COLO668 (cell line): Measurements from ENCODE around the gene CALM3.
"Not testable (repeated sequence)": the region's sequence is repeated elsewhere in the genome, so short reads cannot be mapped to it uniquely, and the experiment has no call there.

ENCODE experiments used
- DNase-seq: peaks from one replicate; lab custom pipeline; 2025; ENCODE audit not compliant: unreplicated experiment; lab: John Stamatoyannopoulos, UW

Gene CALM3

DNA sequence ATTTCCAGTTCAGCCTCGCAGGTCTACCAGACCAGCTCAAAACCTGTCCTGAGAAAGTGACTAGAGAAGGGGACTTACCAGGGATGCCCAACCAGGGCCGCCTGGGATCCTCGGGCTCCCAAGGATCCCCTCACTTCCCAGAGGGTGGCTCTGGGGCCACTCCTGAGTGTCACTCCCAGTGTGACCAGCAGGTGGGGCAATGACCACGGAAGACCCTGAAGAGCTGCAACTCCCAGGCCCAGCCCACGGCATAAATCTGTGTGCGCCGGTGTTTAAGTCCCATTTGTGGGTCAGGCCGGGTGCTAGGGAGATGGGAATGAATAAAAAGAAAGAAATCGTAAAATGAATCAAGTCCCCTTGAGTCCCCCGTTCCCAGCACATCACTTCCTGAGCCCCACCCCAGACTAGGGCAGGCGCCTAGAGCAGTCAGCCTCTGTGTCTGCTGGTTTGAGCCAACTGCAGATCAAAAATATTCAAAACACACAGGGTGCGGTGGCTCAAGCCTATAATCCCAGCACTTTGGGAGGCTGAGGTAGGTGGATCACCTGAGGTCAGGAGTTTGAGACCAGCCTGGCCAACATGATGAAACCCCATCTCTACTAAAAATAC lies 13.1 kb downstream of the CALM3 start:
- DNase-seq, result peak; percentile 74

DNA sequence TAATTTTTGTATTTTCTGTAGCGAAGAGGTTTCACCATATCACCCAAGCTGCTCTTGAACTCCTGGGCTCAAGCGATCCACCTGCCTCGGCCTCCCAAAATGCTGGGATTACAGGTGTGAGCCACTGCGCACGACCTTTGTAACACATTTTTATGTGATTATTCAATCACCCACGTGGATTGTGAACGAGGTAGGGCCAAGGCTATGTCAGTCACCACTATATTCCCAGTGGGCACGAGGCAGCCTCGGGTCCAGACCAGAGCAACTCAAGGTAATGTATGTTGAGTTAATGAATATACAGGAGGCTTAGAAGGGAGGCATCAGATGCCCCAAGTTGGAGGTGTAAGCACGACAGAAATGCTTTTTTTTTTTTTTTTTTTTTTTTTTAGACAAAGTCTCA lies 14.8 kb downstream of the CALM3 start:
- DNase-seq, result no peak

- DNase-seq, result peak; percentile 65
Measured at GRCh38 chr19:46616631-46617322, 15.6 kb downstream of the CALM3 start.

DNA sequence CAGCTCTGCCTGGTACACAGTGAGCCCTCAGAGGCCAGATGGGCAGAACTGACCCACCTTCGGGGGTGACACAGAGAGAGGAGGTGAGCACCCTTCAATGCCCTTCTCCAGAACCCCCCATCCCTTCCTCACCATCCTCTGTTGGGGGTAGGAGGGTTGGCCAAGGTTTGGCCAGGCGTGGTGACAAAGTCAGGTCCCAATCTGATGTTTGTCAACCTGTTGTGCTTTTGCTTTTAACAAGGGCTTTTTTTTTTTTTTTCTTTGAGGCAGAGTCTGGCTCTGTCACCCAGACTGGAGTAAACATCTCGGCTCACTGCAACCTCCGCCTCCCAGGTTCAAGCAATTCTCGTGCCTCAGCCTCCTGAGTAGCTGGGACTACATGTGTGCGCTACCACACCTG lies 16.5 kb downstream of the CALM3 start:
- DNase-seq, result no peak

DNA sequence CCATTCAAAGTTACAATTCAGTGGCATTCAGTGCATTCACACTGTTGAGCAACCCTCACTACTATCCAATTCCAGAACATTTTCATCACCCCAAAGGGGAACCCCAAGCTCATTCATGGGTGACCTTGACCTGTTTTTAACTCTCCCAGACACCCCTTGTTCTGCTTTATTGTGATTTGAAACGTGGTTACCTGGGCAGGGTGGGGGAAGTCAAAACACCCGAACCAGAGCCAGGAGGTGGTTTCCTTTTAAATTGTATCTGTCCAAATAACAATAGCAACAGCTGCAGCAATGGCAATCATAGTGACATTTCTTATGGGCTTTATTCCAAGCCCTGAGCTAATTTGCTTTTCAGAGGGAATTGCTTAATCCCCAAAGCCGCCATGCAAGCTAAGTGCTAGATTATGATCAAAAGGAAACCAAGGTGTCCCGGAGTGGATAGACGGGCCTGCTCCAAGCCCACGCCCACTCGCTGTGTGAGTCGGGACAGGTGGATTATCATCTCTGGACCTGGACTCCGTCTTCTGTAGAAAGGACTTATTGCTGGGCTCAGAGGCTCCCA lies 17.6 kb downstream of the CALM3 start:
- no peak for DNase-seq

DNA sequence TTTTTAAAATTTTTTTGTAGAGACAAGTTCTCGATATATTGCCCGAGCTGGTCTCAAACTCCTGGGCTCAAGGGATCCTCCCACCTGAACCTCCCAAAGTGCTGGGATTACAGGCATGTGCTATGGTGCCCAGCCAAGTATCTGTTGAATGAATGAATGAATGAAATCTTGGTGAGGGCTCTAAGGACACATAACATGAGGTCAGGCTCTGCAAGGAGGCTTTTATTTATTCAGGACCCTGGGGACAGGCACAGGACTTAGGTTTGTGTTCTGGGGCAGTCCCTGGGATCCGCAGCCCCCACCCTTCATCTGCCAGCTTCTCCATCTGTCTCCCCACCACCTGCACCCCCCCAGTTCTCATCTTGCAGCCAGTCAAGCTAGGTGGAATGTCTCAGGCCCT lies 19.1 kb downstream of the CALM3 start:
- no peak for DNase-seq

GRCh38 chr19:46620716-46621115 lies 19.6 kb downstream of the CALM3 start:
- no peak for DNase-seq

DNA sequence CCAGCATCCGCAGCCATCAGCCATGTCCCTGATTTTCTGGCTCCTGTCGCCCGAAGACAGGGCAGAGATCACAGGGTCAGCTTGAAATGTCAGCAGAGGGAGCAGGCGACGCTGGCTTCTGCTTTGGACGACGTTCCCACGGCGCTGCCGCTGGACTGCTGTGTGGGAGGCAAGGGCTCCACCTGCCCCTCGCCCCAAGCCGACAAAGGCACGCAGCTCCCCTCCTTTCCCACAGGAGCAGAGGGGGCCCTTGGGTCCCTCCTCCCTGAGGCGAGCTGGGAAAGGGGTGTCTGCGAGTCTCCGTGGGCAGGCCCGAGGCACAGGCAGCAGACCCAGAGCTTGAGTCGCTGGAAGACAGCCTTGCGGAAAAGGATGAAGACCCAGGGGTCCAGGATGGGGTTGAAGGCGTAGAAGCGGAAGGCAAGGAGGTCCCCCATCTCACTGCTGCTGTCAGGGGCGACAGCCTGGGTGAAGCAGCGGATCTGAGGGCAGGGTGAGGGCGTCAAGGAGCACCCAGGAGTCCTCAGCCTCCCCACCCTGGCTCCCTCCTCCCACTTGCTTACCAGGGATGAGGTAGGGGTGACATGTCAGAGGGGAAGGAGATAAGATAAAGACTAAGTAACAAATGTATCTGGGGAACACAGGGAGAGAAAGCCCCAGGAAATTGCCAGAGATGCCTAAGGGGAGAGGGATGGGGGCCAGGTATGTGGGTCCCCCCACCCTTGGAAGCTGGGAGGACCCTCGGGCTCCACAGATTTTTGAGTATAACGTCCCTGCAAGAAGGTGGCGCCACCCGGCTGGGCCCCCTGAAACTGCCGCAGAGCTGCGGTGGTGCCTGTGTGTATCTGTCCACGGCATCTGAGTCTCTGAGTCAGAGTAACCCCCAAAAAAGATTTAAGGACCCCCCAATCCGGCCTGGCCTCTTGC lies 20.3 kb downstream of the CALM3 start:
- no peak for DNase-seq

DNA sequence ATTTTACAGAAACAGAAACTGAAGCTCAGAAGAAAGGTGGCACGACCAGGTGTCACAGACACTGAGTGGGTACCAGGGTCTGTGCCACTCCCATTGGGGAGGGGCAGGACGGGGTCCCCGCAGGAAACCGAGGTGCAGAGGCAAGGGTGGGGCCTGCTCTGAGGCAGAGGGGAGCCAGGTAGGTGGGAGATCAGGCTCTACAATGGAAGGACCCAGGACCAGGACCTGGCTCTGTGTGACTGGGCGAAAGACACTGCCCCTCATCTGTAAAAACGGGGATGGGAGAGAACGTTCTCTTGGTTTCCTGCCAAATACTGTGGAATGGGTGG lies 21.0 kb downstream of the CALM3 start:
- DNase-seq, result no peak

- DNase-seq, result no peak
Measured at GRCh38 chr19:46623915-46624502, 22.9 kb downstream of the CALM3 start.

GRCh38 chr19:46624958-46625661 lies 24.0 kb downstream of the CALM3 start, which contains the start of gene PTGIR:
PTGIR (minus strand) TSS chr19:46625089; CDS start chr19:46624225, 864 bp downstream.
- DNase-seq, result no peak

DNA sequence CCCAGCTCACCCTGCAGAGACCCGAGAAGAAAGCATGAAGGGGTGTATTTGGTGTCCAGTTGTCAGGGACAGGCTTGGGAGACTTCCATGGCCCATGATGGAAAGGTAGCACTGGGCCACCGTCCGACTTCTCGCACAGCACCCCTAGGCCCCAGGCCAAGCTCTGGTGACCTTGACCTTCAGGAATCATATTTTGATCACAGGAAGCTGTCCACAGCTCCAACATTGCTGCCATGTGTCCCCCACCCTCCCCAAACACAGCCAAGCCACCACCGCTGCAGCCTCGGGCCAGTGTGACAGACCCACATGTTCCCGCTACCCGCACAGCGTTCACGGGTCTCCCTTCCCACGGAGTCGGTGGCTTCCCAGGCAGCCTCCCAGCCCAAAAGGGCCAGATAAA lies 24.6 kb downstream of the CALM3 start:
- DNase-seq, result no peak

- no peak for DNase-seq
Measured at GRCh38 chr19:46626446-46626845, 25.3 kb downstream of the CALM3 start.

DNA sequence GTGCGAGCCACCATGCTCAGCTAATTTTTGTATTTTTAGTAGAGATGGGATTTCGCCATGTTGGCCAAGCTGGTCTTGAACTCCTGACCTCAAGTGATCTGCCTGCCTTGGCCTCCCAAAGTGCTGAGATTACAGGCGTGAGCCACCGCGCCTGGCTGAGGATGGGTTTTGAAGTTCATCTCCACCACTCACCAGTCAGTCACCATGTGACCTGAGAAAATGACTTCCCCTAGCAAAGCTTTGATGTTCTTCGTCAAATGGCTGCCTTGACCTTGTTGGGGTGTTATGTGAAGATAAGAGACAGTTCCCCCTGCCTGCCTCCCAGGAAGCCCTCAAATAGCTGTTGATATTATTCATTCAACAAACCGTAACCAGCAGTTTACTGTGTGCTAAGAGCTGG lies 27.8 kb downstream of the CALM3 start:
- not testable (repeated sequence) for DNase-seq

- DNase-seq, result no peak
Measured at GRCh38 chr19:46629546-46630025, 28.5 kb downstream of the CALM3 start.

GRCh38 chr19:46630586-46631205 lies 29.6 kb downstream of the CALM3 start:
- DNase-seq, result no peak

DNA sequence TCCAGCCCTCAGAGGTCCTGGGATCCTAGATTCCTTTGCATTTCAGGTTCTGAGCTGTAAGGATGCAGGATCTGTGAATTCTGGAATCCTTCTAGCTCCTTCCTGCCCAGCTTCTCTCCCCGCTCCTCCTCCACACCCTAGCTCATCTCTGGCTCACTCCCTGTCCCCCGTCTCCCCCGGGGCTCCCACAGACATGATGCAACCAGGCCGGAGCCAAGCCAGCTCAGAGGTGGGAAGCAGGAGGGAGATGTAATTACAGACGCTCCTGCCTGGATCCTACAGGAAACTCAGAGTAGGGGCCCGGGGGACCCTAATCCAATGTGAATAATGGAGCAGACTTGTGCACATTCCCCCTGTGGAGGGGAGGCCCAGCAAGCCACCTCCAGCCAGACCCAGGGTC lies 30.4 kb downstream of the CALM3 start:
- no peak for DNase-seq

- DNase-seq, result no peak
Measured at GRCh38 chr19:46633130-46633529, 32.0 kb downstream of the CALM3 start.

- DNase-seq, result peak; percentile 27
Measured at GRCh38 chr19:46634045-46634655, 33.0 kb downstream of the CALM3 start.
